Measurements from ENCODE around the gene UBE2I.

DNA sequence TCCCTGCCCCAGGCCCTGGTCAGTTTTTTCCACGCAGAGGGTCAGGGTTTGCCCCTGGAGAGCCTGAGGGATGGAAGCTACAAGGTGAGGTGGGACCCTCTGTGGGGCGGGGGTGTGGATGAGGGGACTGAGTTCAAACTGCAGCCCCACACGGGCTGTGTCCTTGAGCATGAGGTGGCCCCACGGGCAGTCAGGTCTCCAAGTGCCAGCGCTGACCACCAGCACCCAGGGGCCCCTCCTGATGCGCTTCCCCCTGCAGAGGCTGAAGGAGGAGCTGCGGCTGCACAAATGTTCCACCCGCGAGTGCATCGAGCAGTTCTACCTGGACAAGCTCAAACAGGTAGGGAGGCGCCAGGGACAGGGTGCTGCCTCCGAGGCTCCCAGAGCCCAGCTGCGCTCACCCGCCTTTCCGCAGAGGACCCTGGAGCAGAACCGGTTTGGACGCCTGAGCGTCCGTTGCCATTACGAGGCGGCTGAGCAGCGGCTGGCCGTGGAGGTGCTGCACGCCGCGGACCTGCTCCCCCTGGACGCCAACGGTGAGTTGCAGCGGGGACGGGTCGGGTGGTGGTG, 37.9 kb downstream of the UBE2I start:
- TF ChIP-seq, protein P1, sequence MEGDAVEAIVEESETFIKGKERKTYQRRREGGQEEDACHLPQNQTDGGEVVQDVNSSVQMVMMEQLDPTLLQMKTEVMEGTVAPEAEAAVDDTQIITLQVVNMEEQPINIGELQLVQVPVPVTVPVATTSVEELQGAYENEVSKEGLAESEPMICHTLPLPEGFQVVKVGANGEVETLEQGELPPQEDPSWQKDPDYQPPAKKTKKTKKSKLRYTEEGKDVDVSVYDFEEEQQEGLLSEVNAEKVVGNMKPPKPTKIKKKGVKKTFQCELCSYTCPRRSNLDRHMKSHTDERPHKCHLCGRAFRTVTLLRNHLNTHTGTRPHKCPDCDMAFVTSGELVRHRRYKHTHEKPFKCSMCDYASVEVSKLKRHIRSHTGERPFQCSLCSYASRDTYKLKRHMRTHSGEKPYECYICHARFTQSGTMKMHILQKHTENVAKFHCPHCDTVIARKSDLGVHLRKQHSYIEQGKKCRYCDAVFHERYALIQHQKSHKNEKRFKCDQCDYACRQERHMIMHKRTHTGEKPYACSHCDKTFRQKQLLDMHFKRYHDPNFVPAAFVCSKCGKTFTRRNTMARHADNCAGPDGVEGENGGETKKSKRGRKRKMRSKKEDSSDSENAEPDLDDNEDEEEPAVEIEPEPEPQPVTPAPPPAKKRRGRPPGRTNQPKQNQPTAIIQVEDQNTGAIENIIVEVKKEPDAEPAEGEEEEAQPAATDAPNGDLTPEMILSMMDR (IDR thresholded peaks at IDR 0.05; ENCODE audit: borderline replicate concordance, extremely low read depth, low read length, poor library complexity, severe bottlenecking): no peak
- TF ChIP-seq EZH2 (IDR thresholded peaks at IDR 0.05; ENCODE audit: borderline replicate concordance, low read depth, low read length, severe bottlenecking): no peak
